Measurements from ENCODE around the gene CYP1A2. TPM values are rescaled to one million over a fixed set of nuclear protein-coding genes. Genes with fewer than 3 reads are reported as not detected.

The CYP1A2 gene
- total RNA-seq, 1 experiment from 2014 or later: not detected

DNA sequence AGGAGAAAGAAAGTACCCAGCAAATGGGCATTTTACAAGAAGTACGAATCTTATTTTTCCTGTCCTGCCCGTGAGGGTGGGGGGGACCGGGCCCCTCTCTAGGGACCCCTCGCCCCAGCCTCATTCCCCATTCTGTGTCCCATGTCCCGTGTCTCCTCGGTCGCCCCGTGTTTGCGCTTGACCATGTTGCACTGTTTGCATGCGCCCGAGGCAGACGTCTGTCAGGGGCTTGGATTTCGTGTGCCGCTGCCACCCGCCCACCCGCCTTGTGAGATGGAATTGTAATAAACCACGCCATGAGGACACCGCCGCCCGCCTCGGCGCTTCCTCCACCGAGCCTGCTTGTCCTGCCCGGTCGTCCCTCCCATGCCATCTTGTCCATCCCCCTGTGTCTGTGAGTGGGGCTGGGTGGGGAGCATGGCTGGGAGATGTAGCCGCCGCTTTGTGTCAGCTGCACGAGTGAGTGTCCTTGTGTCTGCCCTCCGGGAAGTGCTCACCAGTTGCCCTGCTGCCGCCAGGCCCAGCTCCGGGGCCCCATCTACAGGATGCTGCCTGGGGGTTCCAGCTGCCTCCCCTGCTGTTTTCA is 54.3 kb downstream of the CYP1A2 start:
- DNase-seq (ENCODE audit: low spot score): no peak

DNA sequence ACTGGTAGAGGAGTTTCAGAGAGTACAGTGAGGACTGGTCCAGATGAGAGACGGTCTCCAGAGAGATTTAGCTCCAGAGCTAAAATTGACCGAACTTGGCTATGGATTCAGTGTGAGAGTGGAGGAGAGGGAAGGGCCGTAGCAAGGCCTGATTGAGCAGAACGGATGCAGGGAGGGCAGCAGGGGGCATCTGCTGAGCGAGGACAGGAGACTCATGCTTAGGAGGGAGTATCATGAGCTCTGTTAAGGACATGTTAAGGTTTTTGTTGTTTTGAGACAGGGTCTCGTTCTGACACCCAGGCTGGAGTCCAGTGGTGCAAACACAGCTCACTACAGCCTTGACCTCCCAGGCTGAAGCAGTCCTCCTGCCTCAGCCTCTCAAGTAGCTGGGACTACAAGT is 56.3 kb downstream of the CYP1A2 start:
- DNase-seq (ENCODE audit: low spot score): no peak

Other genes with a start within 250 kb of the CYP1A2 start
- gene ARID3B, start 207.6 kb upstream of the CYP1A2 start, total RNA-seq (2014; rRNA removed; shearing (Covaris generic)): 1.0 and 2.7 TPM in 2 replicates
- gene CLK3, start 133.0 kb upstream of the CYP1A2 start, total RNA-seq (2014; rRNA removed; shearing (Covaris generic)): 46.1 and 54.9 TPM in 2 replicates
- gene EDC3, start 52.8 kb upstream of the CYP1A2 start, total RNA-seq (2014; rRNA removed; shearing (Covaris generic)): 6.1 and 6.2 TPM in 2 replicates
- 0.33 and 2.3 TPM in 2 replicates for gene CYP1A1, start 23.3 kb upstream of the CYP1A2 start, total RNA-seq (2014; rRNA removed; shearing (Covaris generic))
- 21.7 and 22.7 TPM in 2 replicates for gene CSK, start 33.2 kb downstream of the CYP1A2 start, total RNA-seq (2014; rRNA removed; shearing (Covaris generic))
- gene LMAN1L, start 64.0 kb downstream of the CYP1A2 start, total RNA-seq (2014; rRNA removed; shearing (Covaris generic)): 0.10 TPM in 1 of 2 replicates, not detected in the other
- gene CPLX3, start 77.8 kb downstream of the CYP1A2 start, total RNA-seq (2014; rRNA removed; shearing (Covaris generic)): not detected in 2 replicates
- 18.2 and 19.7 TPM in 2 replicates for gene ULK3, start 94.3 kb downstream of the CYP1A2 start, total RNA-seq (2014; rRNA removed; shearing (Covaris generic))
- 14.3 and 21.3 TPM in 2 replicates for gene SCAMP2, start 124.5 kb downstream of the CYP1A2 start, total RNA-seq (2014; rRNA removed; shearing (Covaris generic))
- 91.1 and 101 TPM in 2 replicates for gene MPI, start 141.2 kb downstream of the CYP1A2 start, total RNA-seq (2014; rRNA removed; shearing (Covaris generic))
- gene FAM219B, start 158.0 kb downstream of the CYP1A2 start, total RNA-seq (2014; rRNA removed; shearing (Covaris generic)): 28.4 and 46.5 TPM in 2 replicates
- gene COX5A, start 189.2 kb downstream of the CYP1A2 start, total RNA-seq (2014; rRNA removed; shearing (Covaris generic)): 160 and 163 TPM in 2 replicates
- 0.12 TPM in 1 of 2 replicates, not detected in the other for gene RPP25, start 207.9 kb downstream of the CYP1A2 start, total RNA-seq (2014; rRNA removed; shearing (Covaris generic))
- 1.9 and 3.6 TPM in 2 replicates for gene SCAMP5, start 246.7 kb downstream of the CYP1A2 start, total RNA-seq (2014; rRNA removed; shearing (Covaris generic))